ENCODE results near the gene ROR1. TPM values are rescaled to one million over a fixed set of nuclear protein-coding genes. Genes with fewer than 3 reads are reported as not detected.

Gene ROR1
- total and polyA plus RNA-seq, 9 donors, result 3.0 to 26.1 (median 15.0) TPM

GRCh38 chr1:64136752-64137411 is 363.1 kb downstream of the ROR1 start:
- no peak for TF ChIP-seq EP300 (IDR thresholded peaks at IDR 0.05)
- TF ChIP-seq, protein P1, sequence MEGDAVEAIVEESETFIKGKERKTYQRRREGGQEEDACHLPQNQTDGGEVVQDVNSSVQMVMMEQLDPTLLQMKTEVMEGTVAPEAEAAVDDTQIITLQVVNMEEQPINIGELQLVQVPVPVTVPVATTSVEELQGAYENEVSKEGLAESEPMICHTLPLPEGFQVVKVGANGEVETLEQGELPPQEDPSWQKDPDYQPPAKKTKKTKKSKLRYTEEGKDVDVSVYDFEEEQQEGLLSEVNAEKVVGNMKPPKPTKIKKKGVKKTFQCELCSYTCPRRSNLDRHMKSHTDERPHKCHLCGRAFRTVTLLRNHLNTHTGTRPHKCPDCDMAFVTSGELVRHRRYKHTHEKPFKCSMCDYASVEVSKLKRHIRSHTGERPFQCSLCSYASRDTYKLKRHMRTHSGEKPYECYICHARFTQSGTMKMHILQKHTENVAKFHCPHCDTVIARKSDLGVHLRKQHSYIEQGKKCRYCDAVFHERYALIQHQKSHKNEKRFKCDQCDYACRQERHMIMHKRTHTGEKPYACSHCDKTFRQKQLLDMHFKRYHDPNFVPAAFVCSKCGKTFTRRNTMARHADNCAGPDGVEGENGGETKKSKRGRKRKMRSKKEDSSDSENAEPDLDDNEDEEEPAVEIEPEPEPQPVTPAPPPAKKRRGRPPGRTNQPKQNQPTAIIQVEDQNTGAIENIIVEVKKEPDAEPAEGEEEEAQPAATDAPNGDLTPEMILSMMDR (IDR thresholded peaks at IDR 0.05), result peak; percentile 49 to 90 (median 90)
- TF ChIP-seq POLR2A (IDR thresholded peaks at IDR 0.05), result no peak
- Histone ChIP-seq H3K27ac (no peak overlapping the region), H3K36me3 (no peaks in the 10 kb centered on the region), H3K4me3 (no peak overlapping the region), H3K27me3 (no peaks in the 10 kb centered on the region), H3K4me1 (ENCODE audit: insufficient read depth) (peaks cover 3% of the 10 kb centered on the region), H3K9me3 (no peaks in the 10 kb centered on the region)
- peak; percentile 72 to 88 (median 83) for DNase-seq
- WGBS, 3 donors, result 11 to 33% (median 21%) methylated on average over 7 of the region's 7 CpGs
- intact Hi-C loops (cut with DNase I), result loop anchor here (5.0 to 10.0 kb wide), 7 partner anchors 192 to 522 kb away; partner anchors contain the start of gene ROR1 (in 2 of the 4)

GRCh38 chr1:64137412-64137803 is 363.6 kb downstream of the ROR1 start:
- TF ChIP-seq EP300 (IDR thresholded peaks at IDR 0.05) (no peak), POLR2A (IDR thresholded peaks at IDR 0.05) (no peak)
- TF ChIP-seq, protein P1 (IDR thresholded peaks at IDR 0.05), result no peak
- Histone ChIP-seq H3K4me1 (ENCODE audit: insufficient read depth) (peaks cover 3% of the 10 kb centered on the region), H3K36me3 (no peaks in the 10 kb centered on the region), H3K9me3 (no peaks in the 10 kb centered on the region), H3K27ac (no peak overlapping the region), H3K4me3 (no peak overlapping the region), H3K27me3 (no peaks in the 10 kb centered on the region)
- DNase-seq, result no peak
- intact Hi-C loops (cut with DNase I), result loop anchor here (5.0 to 10.0 kb wide), 7 partner anchors 193 to 523 kb away; partner anchors contain the start of gene ROR1 (in 2 of the 4)
- WGBS, 3 donors, result 48 to 51% (median 51%) methylated on average over 4 of the region's 4 CpGs

DNA sequence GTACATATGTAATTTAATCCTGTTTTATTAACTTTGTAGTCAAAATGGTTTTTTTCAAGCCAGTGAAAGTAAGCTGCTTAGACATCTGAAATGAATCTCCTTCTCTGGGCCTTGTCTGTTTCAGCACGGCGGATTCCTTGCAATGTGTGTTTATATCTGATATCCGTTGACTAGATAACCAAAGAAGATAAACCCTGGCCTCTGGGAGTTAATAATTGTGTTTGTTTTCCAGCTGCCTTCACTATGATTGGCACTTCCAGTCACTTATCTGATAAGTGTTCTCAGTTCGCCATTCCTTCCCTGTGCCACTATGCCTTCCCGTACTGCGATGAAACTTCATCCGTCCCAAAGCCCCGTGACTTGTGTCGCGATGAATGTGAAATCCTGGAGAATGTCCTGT is 366.1 kb downstream of the ROR1 start:
- Histone ChIP-seq H3K36me3 (no peaks in the 10 kb centered on the region), H3K27me3 (no peaks in the 10 kb centered on the region), H3K4me1 (ENCODE audit: insufficient read depth) (peaks cover 3% of the 10 kb centered on the region), H3K9me3 (no peaks in the 10 kb centered on the region), H3K27ac (no peak overlapping the region), H3K4me3 (no peak overlapping the region)
- 93 to 97% (median 94%) methylated on average over 10 of the region's 10 CpGs for WGBS, 3 donors
- TF ChIP-seq POLR2A (IDR thresholded peaks at IDR 0.05) (no peak), EP300 (IDR thresholded peaks at IDR 0.05) (no peak)
- TF ChIP-seq, protein P1 (IDR thresholded peaks at IDR 0.05), result no peak
- no peak for DNase-seq
- intact Hi-C loops (cut with DNase I), result loop anchor here (5.0 to 10.0 kb wide), 7 partner anchors 195 to 525 kb away; partner anchors contain the start of gene ROR1 (in 2 of the 4)

GRCh38 chr1:64140596-64140995 is 366.8 kb downstream of the ROR1 start:
- TF ChIP-seq EP300 (IDR thresholded peaks at IDR 0.05) (no peak), POLR2A (IDR thresholded peaks at IDR 0.05) (no peak)
- TF ChIP-seq, protein P1 (IDR thresholded peaks at IDR 0.05), result no peak
- Histone ChIP-seq H3K4me1 (ENCODE audit: insufficient read depth) (peaks cover 3% of the 10 kb centered on the region), H3K36me3 (no peaks in the 10 kb centered on the region), H3K27ac (no peak overlapping the region), H3K27me3 (no peaks in the 10 kb centered on the region), H3K9me3 (no peaks in the 10 kb centered on the region), H3K4me3 (no peak overlapping the region)
- DNase-seq, result no peak
- intact Hi-C loops (cut with DNase I), result no loop called here
- WGBS, 3 donors, result 48 to 68% (median 65%) methylated on average over 2 of the region's 2 CpGs
